Measurements from ENCODE around the gene POLR3GL. TPM values are rescaled to one million over a fixed set of nuclear protein-coding genes. Genes with fewer than 3 reads are reported as not detected.

POLR3GL gene
- total RNA-seq, 2 donors from 2014 or later, result 17.8 to 26.4 TPM

DNA sequence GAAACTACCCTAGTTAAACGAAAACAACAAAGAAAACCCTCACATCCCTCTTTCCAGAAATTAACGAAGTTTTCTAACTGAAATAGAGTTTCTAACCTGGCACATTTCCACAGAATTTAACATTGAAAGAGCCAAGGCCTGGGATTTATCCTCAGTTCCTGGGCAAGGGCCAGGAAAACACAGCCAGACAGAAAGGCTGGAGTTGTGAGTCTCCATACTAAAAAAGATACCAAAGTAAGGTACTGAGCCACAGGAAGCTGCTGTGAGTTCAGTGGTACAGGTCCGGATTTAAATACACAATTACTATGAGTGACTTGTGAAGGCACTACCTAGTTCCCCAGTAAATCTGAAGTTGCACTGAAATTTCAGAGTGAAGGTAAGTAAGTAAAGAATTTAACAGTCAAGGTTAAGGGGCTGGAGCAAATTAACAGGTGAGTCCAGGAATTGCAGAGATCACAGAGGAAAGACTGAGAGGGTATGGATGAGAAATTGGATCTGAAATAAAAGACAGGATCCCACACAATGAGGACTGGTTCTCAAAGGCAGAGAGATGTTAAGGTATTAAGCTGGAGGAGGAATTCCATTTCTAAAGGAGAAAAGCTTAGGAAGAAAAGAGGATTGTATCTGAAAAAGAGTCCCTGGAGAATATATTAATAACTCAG is 7.6 kb upstream of the POLR3GL start:
- H3K9me3 Mint-ChIP-seq, result no peaks in the 10 kb centered on the region
- ATAC-seq (no peak), DNase-seq (ENCODE audit: low spot score) (no peak)
- H3K27me3 Mint-ChIP-seq, result no peaks in the 10 kb centered on the region
- H3K4me3 Mint-ChIP-seq, result peak overlapping the region; percentile 90
- H3K36me3 Mint-ChIP-seq, result peaks cover under 1% of the 10 kb centered on the region
- peak overlapping the region; percentile 63 to 86 for H3K27ac Mint-ChIP-seq
- peaks cover 53 to 73% of the 10 kb centered on the region in 2 donors for H3K4me1 Mint-ChIP-seq (ENCODE audit: low read depth in 2 of 2)

DNA sequence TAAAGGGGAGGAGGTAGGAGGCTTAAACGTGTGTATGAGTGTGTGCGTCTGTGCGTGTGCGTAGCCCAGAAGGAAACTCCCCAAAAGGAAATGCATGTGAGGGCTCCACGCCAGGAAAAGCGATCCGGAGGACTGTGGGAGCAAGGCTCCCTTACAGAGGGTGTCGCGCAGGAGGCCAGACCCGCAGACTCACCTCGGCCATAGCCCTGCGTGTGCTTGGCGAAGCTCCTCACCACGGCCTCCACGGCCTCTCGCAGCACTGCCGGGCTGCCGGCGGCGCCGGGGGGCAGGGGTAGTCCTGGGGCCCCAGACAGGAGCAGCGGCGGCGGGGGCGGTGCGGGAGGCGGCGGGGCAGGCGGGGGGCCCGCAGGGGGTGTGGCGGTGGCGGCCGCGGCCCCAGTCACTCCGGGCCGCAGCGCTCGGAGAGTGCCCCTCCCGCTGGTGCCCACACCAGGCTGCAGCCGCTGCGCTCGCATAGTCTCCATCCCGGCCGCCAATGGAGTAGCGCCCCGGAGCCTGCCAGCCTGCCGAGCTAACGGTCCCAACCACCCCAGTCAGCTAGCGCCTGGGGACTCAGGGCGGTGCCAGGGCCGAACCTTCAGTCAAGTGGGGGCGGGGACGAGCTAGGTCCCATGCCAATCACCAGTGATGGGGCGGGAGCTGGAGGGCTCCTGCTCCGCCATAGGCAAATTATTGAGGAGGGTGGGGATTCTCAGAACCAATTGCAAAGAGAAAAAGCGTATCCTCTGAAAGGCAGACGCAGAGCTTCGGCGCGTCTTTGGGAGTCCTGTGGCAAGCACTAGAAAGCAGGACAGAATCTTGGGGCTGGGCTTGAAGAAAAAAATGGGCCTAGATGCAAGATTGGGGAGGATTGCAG is 6.8 kb upstream of the POLR3GL start, which contains the start of gene LIX1L:
Gene LIX1L, minus strand, starts transcription at position 575 of the 877 bp plus-strand sequence. Its CDS starts 90 bp downstream, at position 485.
- Mint-ChIP-seq H3K27me3 (no peaks in the 10 kb centered on the region), H3K4me3 (peak within 1 kb of the TSS; percentile 90), H3K9me3 (no peaks in the 10 kb centered on the region), H3K36me3 (no peaks in the 10 kb centered on the region), H3K4me1 (ENCODE audit: low read depth in 2 of 2) (peaks cover 58 to 76% of the 10 kb centered on the region in 2 donors), H3K27ac (peak within 1 kb of the TSS; percentile 63 to 86)
- ATAC-seq (peak; percentile 94 to 97), DNase-seq (ENCODE audit: low spot score) (peak; percentile 95)

DNA sequence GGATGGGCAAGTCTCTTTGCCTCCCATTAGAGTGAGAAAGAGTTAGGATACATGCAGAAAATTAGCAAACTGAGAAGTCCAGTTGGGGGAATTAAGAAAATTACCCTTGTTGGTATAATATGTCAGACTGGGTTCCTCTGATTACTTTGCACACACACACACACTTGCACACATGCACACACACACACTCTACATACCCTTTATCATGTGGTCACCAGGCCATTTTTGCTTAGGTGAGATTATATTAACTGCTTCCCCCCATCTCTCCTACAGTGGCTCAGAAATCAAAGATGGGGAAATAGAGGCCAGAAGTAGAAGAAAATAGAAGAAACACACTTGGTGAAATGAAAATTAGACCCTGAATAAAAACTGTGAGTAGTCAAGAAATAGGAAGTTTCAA is 5.8 kb upstream of the POLR3GL start:
- Mint-ChIP-seq H3K27me3 (no peaks in the 10 kb centered on the region), H3K9me3 (no peaks in the 10 kb centered on the region), H3K4me3 (peak overlapping the region; percentile 83), H3K27ac (peak overlapping the region in 1 of 2 donors; percentile 63), H3K36me3 (no peaks in the 10 kb centered on the region), H3K4me1 (ENCODE audit: low read depth in 2 of 2) (peaks cover 68 to 82% of the 10 kb centered on the region in 2 donors)
- no peak for DNase-seq (ENCODE audit: low spot score)
- no peak for ATAC-seq

DNA sequence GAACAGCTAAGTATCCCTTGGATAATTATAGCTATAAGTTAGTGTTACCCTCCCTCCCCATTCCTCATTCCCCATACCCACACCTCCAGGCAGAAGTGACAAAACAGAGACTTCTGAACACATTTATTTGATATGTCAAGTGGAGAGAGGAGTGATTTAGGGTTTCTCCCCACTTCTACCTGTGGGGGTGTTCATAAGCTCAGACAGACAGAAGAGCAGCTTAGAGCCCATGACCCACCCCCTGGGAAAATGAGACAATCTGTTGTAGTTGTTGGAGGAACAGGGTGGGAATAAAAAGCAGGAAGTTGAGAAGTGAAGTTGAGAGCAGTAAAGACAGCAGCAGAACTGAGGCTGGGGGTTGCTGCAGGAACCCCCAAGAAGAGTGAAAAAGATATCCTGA is 5.2 kb upstream of the POLR3GL start:
- no peak for DNase-seq (ENCODE audit: low spot score)

DNA sequence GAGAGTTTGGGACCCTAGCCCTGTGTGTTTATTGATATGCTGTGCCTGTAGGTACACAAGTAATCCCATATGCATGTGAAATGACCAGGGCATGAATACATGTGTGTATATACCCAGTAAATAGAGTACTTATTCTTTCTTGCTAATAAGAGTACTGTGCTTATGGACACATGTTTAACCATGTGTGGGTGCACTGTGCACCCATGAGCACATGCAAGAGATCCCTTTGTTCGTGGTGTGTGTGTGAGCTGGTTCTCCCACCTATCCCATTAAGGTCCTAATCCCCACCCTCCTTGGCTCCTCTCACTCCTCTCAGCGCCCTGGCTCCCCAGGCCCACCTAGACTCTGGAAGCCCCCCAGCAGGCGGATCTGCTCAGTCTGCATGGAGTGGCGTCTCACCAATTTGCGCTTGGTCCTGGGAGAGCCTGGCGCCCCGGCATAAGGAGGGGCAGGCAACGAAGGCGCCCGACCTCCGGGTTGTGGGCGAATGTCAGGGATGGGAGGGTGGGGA is 4.5 kb upstream of the POLR3GL start:
- Mint-ChIP-seq H3K4me1 (ENCODE audit: low read depth in 2 of 2) (peaks cover 71 to 82% of the 10 kb centered on the region in 2 donors), H3K27ac (no peak overlapping the region), H3K9me3 (no peaks in the 10 kb centered on the region), H3K4me3 (peak overlapping the region; percentile 62), H3K27me3 (no peaks in the 10 kb centered on the region), H3K36me3 (no peaks in the 10 kb centered on the region)
- no peak for DNase-seq (ENCODE audit: low spot score)
- no peak for ATAC-seq

More for the DNA sequence above, 5.2 kb upstream of the POLR3GL start:
- Mint-ChIP-seq H3K4me1 (ENCODE audit: low read depth in 2 of 2) (peaks cover 73 to 86% of the 10 kb centered on the region in 2 donors), H3K36me3 (no peaks in the 10 kb centered on the region), H3K9me3 (no peaks in the 10 kb centered on the region), H3K27ac (peak overlapping the region in 1 of 2 donors; percentile 63), H3K27me3 (no peaks in the 10 kb centered on the region), H3K4me3 (peak overlapping the region; percentile 62)
- no peak for ATAC-seq

DNA sequence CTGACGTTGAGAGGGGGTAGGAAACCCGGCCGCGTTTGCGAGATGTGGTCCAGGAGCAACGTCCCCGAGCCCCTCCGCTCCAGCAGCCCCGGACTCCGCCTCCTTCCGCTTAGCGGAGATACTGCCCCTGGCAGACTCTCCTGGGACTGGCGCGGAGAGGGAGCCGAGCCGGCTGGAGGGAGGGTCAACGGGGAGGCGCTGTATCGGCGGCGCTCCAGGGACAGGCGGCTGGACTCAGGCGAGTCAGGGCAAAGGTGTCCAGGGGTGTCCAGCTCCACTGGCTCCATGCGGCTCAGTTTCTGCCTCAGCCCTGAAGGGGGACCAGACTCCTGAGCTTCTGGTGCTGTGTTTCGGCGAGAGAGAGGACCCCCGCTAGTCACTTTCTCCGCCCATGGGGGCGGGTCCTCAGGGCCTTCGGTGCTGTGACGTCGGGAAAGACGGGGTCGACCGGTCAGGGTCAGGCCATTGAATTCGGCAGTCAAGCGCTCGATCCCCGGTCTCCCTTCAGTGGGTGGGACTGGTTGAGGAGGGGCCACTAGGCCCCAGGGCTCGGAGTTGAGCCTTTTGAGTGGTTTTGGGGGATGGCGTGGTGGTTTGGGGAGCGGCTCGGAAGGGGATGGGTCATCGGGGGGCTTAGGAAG is 3.9 kb upstream of the POLR3GL start:
- Mint-ChIP-seq H3K4me3 (peak overlapping the region; percentile 87), H3K27ac (peak overlapping the region; percentile 75 to 93), H3K9me3 (no peaks in the 10 kb centered on the region), H3K4me1 (ENCODE audit: low read depth in 2 of 2) (peaks cover 68 to 80% of the 10 kb centered on the region in 2 donors), H3K36me3 (no peaks in the 10 kb centered on the region), H3K27me3 (no peaks in the 10 kb centered on the region)
- peak; percentile 82 for DNase-seq (ENCODE audit: low spot score)
- ATAC-seq, result peak; percentile 19 to 43

GRCh38 chr1:145961109-145961424 is 3.4 kb upstream of the POLR3GL start:
- Mint-ChIP-seq H3K4me3 (peak overlapping the region; percentile 87), H3K4me1 (ENCODE audit: low read depth in 2 of 2) (peaks cover 65 to 75% of the 10 kb centered on the region in 2 donors), H3K27me3 (no peaks in the 10 kb centered on the region), H3K9me3 (no peaks in the 10 kb centered on the region), H3K36me3 (no peaks in the 10 kb centered on the region), H3K27ac (peak overlapping the region; percentile 75 to 93)
- ATAC-seq, result no peak
- no peak for DNase-seq (ENCODE audit: low spot score)

GRCh38 chr1:145961425-145962156 is 2.9 kb upstream of the POLR3GL start:
- Mint-ChIP-seq H3K4me1 (ENCODE audit: low read depth in 2 of 2) (peaks cover 64 to 71% of the 10 kb centered on the region in 2 donors), H3K4me3 (peak overlapping the region; percentile 87)
- no peak for ATAC-seq

DNA sequence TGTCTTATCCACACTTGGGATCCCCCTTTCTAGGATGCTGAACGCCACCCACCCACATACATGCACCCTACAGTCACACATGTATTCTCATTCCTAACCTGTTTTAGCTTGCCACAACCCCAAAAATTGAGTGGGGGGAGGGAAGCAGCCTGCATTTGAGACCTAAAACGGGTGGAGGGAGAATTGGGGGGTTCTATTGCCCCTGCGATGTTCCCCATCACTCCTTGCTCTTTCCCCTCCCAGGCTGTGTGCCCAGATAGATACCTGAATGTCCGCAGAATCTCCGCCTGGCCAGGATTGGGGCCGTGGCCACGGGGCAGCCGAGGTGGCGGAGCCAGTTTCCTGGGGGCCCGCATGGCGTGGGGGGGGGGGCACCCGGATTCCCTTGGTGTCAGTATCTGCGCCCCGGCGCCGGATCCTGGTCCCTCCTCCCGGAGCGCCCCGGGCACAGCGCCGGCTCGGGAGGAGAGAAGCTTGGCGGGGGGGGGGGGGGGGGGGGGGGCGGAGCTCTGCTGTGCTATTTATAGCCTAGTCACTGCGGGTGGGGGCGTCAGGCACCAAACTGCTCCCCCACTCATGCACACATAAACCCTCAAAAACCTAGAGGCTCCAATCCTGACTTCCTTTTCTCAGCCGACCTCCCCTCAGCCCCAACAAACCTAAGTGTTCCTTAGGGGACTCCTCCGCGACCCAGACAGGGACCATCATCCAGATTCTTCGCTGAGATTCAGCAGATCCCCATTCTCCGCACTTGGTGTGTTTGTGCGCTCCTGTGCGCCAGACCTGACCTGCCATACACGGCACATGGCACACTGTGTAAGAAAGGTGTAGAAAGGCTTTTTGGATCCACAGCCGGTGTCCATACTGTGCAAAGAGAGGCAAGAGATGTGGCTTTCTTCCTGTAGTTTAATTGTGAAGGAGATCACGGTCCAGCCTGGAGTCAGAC is 2.1 kb upstream of the POLR3GL start:
- peaks cover 57 to 64% of the 10 kb centered on the region in 2 donors for H3K4me1 Mint-ChIP-seq (ENCODE audit: low read depth in 2 of 2)

More at GRCh38 chr1:145961425-145962156, 2.9 kb upstream of the POLR3GL start:
- Mint-ChIP-seq H3K9me3 (no peaks in the 10 kb centered on the region), H3K27ac (peak overlapping the region; percentile 54 to 75), H3K36me3 (no peaks in the 10 kb centered on the region), H3K27me3 (no peaks in the 10 kb centered on the region)
- DNase-seq (ENCODE audit: low spot score), result peak; percentile 63

DNA sequence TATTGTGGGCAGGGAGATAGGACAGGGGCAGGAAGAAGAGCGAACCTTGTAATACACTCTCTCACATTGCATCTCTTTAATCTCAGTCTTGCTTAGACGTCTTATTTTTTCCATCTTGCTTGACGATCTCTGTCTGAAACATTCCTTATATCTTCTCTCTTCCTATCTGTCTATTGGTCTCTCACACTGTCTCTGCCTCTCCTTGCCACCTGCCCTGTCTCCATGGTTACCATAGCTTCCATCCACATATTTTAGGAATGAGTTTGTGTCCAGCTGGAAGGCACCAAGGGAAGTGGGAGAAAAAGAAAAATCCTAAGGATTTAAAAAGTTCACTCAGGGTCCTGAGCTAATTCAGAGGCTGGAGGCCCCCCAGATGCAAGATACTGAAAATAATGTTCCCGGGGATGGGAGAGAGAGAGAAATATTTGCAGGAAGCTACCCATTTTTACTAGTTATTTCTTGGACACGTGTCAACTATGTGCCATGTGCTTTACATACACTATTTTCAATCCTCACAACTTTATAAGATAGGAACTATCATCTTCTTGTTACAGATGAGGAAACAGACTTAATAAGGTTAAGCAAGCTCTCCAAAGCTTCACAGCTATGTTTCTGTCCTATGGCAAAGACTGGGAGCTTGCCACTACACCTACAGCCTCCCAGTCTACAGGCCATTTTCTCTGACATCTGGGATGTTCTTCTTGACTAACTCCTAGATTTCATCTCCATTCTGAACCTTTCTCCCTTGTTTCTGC is 1.0 kb upstream of the POLR3GL start:
- Mint-ChIP-seq H3K27me3 (no peaks in the 10 kb centered on the region), H3K4me3 (peak overlapping the region; percentile 87), H3K9me3 (no peaks in the 10 kb centered on the region), H3K36me3 (peaks cover 8% of the 10 kb centered on the region), H3K4me1 (ENCODE audit: low read depth in 2 of 2) (peaks cover 53 to 58% of the 10 kb centered on the region in 2 donors), H3K27ac (peak overlapping the region; percentile 75 to 93)
- DNase-seq (ENCODE audit: low spot score) (no peak), ATAC-seq (no peak)

More for the DNA sequence above, 2.1 kb upstream of the POLR3GL start:
- Mint-ChIP-seq H3K27ac (peak overlapping the region; percentile 75 to 93), H3K4me3 (peak overlapping the region; percentile 87), H3K36me3 (peaks cover 3% of the 10 kb centered on the region), H3K27me3 (no peaks in the 10 kb centered on the region), H3K9me3 (no peaks in the 10 kb centered on the region)
- DNase-seq (ENCODE audit: low spot score) (peak; percentile 62), ATAC-seq (no peak)

- DNase-seq (ENCODE audit: low spot score) (no peak), ATAC-seq (no peak)
- H3K36me3 Mint-ChIP-seq, result peaks cover 8% of the 10 kb centered on the region
- no peaks in the 10 kb centered on the region for H3K9me3 Mint-ChIP-seq
- peaks cover 44% of the 10 kb centered on the region in 2 donors for H3K4me1 Mint-ChIP-seq (ENCODE audit: low read depth in 2 of 2)
- no peaks in the 10 kb centered on the region for H3K27me3 Mint-ChIP-seq
- H3K4me3 Mint-ChIP-seq, result peak overlapping the region; percentile 87
- peak overlapping the region; percentile 75 to 93 for H3K27ac Mint-ChIP-seq
Observed at GRCh38 chr1:145965119-145965744, 742 bp downstream of the POLR3GL start.

Data from natural killer cell treated with Interleukin-12 subunit alpha and Interleukin-12 subunit beta and Interleukin-15 and Interleukin-18, amount 100 ng/mL, for 72 hours (primary cell).